Measurements from ENCODE around the gene LY6G6F.

The LY6G6F gene

GRCh38 chr6:31752739-31753319 is 46.2 kb downstream of the LY6G6F start:
- TF ChIP-seq TEAD4 (IDR thresholded peaks at IDR 0.05) (no peak), FOXM1 (IDR thresholded peaks at IDR 0.05; ENCODE audit: borderline replicate concordance, low read depth) (no peak), TAF1 (IDR thresholded peaks at IDR 0.05; ENCODE audit: low read depth) (no peak), CEBPB (IDR thresholded peaks at IDR 0.05) (no peak), USF1 (IDR thresholded peaks at IDR 0.05) (no peak)

GRCh38 chr6:31758281-31758680 is 51.6 kb downstream of the LY6G6F start:
- TF ChIP-seq FOXM1 (IDR thresholded peaks at IDR 0.05; ENCODE audit: borderline replicate concordance, low read depth) (no peak), TCF12 (IDR thresholded peaks at IDR 0.05; ENCODE audit: low read depth) (no peak), TAF1 (IDR thresholded peaks at IDR 0.05; ENCODE audit: low read depth) (no peak), TEAD4 (IDR thresholded peaks at IDR 0.05) (no peak), EP300 (IDR thresholded peaks at IDR 0.05; ENCODE audit: borderline replicate concordance) (no peak), CEBPB (IDR thresholded peaks at IDR 0.05) (no peak), ZBTB7A (IDR thresholded peaks at IDR 0.05; ENCODE audit: low read depth) (no peak), CREB1 (IDR thresholded peaks at IDR 0.05; ENCODE audit: low read depth) (no peak), YY1 (IDR thresholded peaks at IDR 0.05; ENCODE audit: low read depth) (no peak), MAX (IDR thresholded peaks at IDR 0.05) (no peak), NFIC (IDR thresholded peaks at IDR 0.05) (no peak), EGR1 (IDR thresholded peaks at IDR 0.05) (no peak), REST (IDR thresholded peaks at IDR 0.05; ENCODE audit: low read depth) (no peak), RAD21 (IDR thresholded peaks at IDR 0.05; ENCODE audit: low read depth) (no peak), USF1 (IDR thresholded peaks at IDR 0.05) (no peak)

Measured in Ishikawa (cell line).